LoVo (cell line): ENCODE data around the gene MIA3.
"Not testable (repeated sequence)": the region's sequence is repeated elsewhere in the genome, so short reads cannot be mapped to it uniquely, and the experiment has no call there.

Experiments
- DNase-seq: peaks from one replicate; pipeline ENCODE4 v3.0.0-alpha.2; 2016; ENCODE audit warnings: low spot score

The MIA3 gene

GRCh38 chr1:222622765-222623164 is 4.9 kb downstream of the MIA3 start:
- no peak for DNase-seq

GRCh38 chr1:222623458-222623857 is 5.6 kb downstream of the MIA3 start:
- no peak for DNase-seq

- no peak for DNase-seq
Measured at GRCh38 chr1:222624214-222624613, 6.3 kb downstream of the MIA3 start.

GRCh38 chr1:222627232-222627631 is 9.3 kb downstream of the MIA3 start:
- no peak for DNase-seq

GRCh38 chr1:222629921-222630535 is 12.1 kb downstream of the MIA3 start:
- no peak for DNase-seq

- no peak for DNase-seq
Measured at GRCh38 chr1:222631611-222632208, 13.8 kb downstream of the MIA3 start.

- DNase-seq, result no peak
Measured at GRCh38 chr1:222632749-222633148, 14.9 kb downstream of the MIA3 start.

GRCh38 chr1:222634180-222635013 is 16.5 kb downstream of the MIA3 start:
- DNase-seq, result peak; percentile 80

GRCh38 chr1:222641269-222641948 is 23.5 kb downstream of the MIA3 start:
- DNase-seq, result no peak

GRCh38 chr1:222642468-222642867 is 24.6 kb downstream of the MIA3 start:
- DNase-seq, result no peak

GRCh38 chr1:222643606-222643937 is 25.7 kb downstream of the MIA3 start:
- no peak for DNase-seq

- DNase-seq, result peak; percentile 99
Measured at GRCh38 chr1:222643938-222644635, 26.2 kb downstream of the MIA3 start.

- no peak for DNase-seq
Measured at GRCh38 chr1:222644636-222644980, 26.7 kb downstream of the MIA3 start.

GRCh38 chr1:222652676-222653075 is 34.8 kb downstream of the MIA3 start:
- no peak for DNase-seq

GRCh38 chr1:222653178-222653827 is 35.4 kb downstream of the MIA3 start:
- DNase-seq, result no peak

GRCh38 chr1:222654849-222655248 is 37.0 kb downstream of the MIA3 start:
- DNase-seq, result no peak

- DNase-seq, result no peak
Measured at GRCh38 chr1:222656391-222657155, 38.7 kb downstream of the MIA3 start.

- DNase-seq, result no peak
Measured at GRCh38 chr1:222657899-222658298, 40.0 kb downstream of the MIA3 start.

- DNase-seq, result no peak
Measured at GRCh38 chr1:222663431-222663934, 45.6 kb downstream of the MIA3 start.

- no peak for DNase-seq
Measured at GRCh38 chr1:222665964-222666363, 48.1 kb downstream of the MIA3 start.

GRCh38 chr1:222668184-222668583 is 50.3 kb downstream of the MIA3 start:
- DNase-seq, result not testable (repeated sequence)
